OCI-LY1 (cell line): ENCODE results near the gene RPL36.

Experiments
- EZH2 ChIP-seq: fragments of 200-600 bp; sonication (generic), shearing (Covaris generic); IDR thresholded peaks from 2 replicates; pipeline ENCODE4 v1.8.0; 2017; ENCODE audit warnings: borderline replicate concordance, mixed run types, mild to moderate bottlenecking, antibody characterized with exemption, low read length, moderate library complexity, mixed read lengths
- TF ChIP-seq, protein P1 (sequence below): fragments of 200-600 bp; sonication (generic), shearing (Covaris generic); IDR thresholded peaks from 2 replicates; pipeline ENCODE4 v1.5.1; 2017; ENCODE audit warnings: mild to moderate bottlenecking, antibody characterized with exemption, low read length, moderate library complexity, mixed read lengths

DNA sequence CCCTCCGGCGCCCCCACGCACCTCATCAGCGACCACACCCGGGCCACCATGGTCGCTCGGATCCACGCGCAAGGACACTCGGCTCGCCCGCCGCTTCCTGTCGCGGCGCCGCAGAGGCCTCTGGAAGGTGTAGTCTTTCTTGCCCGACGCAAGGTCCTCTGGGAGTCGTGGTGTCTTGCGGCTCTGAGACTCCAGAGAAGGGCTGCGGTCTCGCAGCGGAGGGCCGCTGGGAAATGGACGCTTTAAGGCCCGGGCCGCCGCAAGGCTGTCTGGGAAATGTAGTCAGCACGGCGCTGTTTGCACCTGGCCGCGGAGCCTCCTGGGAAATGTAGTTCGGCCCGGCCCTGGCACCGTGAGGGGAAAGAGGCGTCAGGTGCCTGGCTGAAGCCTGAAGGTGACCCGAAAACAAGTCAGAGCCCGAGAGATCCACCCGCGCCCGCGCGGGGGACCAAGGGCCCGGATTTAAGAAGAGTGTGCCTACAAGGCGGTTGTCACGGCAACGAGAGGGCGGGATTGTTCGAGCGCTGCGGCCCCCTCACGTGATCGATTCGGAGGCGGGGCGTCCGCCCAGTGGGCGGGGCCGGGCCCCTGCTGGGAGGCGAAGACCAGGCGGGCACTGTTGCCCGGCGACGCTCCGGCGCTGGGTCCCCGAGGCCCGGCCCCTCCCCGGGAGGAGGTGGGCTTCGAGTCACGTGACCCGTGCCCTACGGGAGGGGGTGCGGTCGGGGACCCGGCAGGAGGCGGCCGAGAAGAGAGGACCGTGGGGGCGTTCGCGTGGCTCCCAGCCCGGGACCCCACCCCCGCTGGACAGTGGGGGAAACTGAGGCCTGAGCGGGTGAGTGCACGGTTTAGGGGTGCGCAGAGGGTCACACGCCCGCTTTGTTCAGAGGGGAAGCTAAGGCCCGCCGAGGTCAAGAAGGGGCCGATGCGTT, 9.4 kb upstream of the RPL36 start, which contains the start of the genes HSD11B1L and MICOS13:
- TF ChIP-seq, protein P1, sequence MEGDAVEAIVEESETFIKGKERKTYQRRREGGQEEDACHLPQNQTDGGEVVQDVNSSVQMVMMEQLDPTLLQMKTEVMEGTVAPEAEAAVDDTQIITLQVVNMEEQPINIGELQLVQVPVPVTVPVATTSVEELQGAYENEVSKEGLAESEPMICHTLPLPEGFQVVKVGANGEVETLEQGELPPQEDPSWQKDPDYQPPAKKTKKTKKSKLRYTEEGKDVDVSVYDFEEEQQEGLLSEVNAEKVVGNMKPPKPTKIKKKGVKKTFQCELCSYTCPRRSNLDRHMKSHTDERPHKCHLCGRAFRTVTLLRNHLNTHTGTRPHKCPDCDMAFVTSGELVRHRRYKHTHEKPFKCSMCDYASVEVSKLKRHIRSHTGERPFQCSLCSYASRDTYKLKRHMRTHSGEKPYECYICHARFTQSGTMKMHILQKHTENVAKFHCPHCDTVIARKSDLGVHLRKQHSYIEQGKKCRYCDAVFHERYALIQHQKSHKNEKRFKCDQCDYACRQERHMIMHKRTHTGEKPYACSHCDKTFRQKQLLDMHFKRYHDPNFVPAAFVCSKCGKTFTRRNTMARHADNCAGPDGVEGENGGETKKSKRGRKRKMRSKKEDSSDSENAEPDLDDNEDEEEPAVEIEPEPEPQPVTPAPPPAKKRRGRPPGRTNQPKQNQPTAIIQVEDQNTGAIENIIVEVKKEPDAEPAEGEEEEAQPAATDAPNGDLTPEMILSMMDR: no peak
- TF ChIP-seq EZH2: no peak
